ENCODE results near the gene ACAD8. TPM values are rescaled to one million over a fixed set of nuclear protein-coding genes. Genes with fewer than 3 reads are reported as not detected.

The ACAD8 gene
- total and polyA plus RNA-seq, 2 of the 4 experiments (the other 2 are of a cell fraction), result 11.1 to 21.2 TPM

DNA sequence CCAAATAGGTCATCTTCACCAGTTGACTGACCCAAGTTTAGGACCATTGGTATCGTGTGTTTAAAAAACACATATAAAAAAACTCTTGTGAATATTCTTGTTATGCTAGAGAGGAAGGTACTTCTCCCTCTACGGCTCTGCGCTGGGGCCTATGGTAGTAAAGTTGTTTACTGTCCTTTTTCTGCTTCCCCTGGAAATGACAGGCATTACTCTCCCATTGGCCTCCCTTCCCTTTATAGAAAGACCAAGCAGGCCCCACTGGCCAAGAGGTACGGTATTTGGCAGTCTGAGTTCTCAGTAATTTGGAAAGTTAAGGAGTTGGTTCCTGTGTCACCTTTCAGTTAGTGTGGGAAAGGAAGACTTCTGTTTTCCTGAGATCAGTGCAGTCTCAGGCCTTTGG, 6.7 kb upstream of the ACAD8 start:
- Histone ChIP-seq H3K9me1 (ENCODE audit: insufficient read depth, low read length) (no peaks in the 10 kb centered on the region; the same call in 1 of the 2 replicates), H2AK9ac (replicated peaks; ENCODE audit: low read depth, low read length, poor library complexity) (no peak overlapping the region), H3K27me3 (ENCODE audit: control insufficient read depth, insufficient read depth, low read length) (no peaks in the 10 kb centered on the region), H2BK15ac (ENCODE audit: low read depth, low read length) (no peak overlapping the region), H3K56ac (ENCODE audit: extremely low read depth, insufficient read depth, low read length) (no peak overlapping the region), H2AK5ac (ENCODE audit: low read depth, low read length) (no peak overlapping the region), H3K4me2 (ENCODE audit: low read depth, low read length) (no peak overlapping the region), H4K8ac (ENCODE audit: low read depth in 2 of 2, low read length in 2 of 2) (no peak overlapping the region), H2BK5ac (ENCODE audit: low read depth, low read length, poor library complexity, severe bottlenecking) (no peak overlapping the region), H3K4ac (ENCODE audit: low read depth, low read length) (no peak overlapping the region), H4K91ac (ENCODE audit: insufficient read depth, low read depth, low read length) (no peak overlapping the region), H2AFZ (replicated peaks; ENCODE audit: low read length, poor library complexity) (no peak overlapping the region), H3K79me1 (ENCODE audit: low read depth in 1 of 2, low read length in 2 of 2) (peaks cover 2 to 3% of the 10 kb centered on the region in 2 experiments; a peak in 2 of 4 replicates), H2BK120ac (ENCODE audit: low read depth, low read length) (no peak overlapping the region), H3K4me3 (ENCODE audit: insufficient read depth, low read depth, low read length) (no peak overlapping the region), H3K23ac (ENCODE audit: low read depth, low read length) (no peak overlapping the region), H3K14ac (replicated peaks; ENCODE audit: low read depth, low read length) (no peak overlapping the region), H3K27ac (ENCODE audit: insufficient read depth, low read length) (no peak overlapping the region), H3K9me3 (ENCODE audit: control insufficient read depth, insufficient read depth, low read length) (no peaks in the 10 kb centered on the region), H3K4me1 (ENCODE audit: control insufficient read depth, insufficient read depth, low read length) (no peaks in the 10 kb centered on the region), H4K5ac (ENCODE audit: low read depth, low read length) (no peak overlapping the region), H4K20me1 (ENCODE audit: insufficient read depth, low read length) (no peaks in the 10 kb centered on the region), H3K18ac (ENCODE audit: low read depth, low read length) (no peak overlapping the region), H3K9ac (ENCODE audit: low read depth, low read length) (no peak overlapping the region), H2BK20ac (ENCODE audit: low read depth, low read length) (no peak overlapping the region), H3K36me3 (ENCODE audit: control insufficient read depth, insufficient read depth, low read length) (peaks cover 64% of the 10 kb centered on the region)
- intact Hi-C loops (cut with micrococcal nuclease), result no loop called here
- CTCF ChIA-PET, result no interaction called here
- DNase-seq (no peak), ATAC-seq (ENCODE audit: low read depth) (no peak)
- in situ Hi-C loops (cut with MboI; ENCODE audit: low sequenced_read_pairs), result no loop called here
- dilution Hi-C loops (cut with HindIII; ENCODE audit: low sequenced_read_pairs, unreplicated experiment), result no loop called here
- POLR2A ChIA-PET (ENCODE audit: unreplicated experiment), result no interaction called here
- no CpG with 5 or more reads among the region's 4 CpGs for WGBS, 2 experiments (ENCODE audit: extremely low coverage in 2 of 2, insufficient read length in 1 of 2)
- TF ChIP-seq RCOR1 (IDR thresholded peaks at IDR 0.05; ENCODE audit: insufficient replicate concordance, low read length), result no peak
- no TSS peak for BruUV-seq (replicated peaks)

Measured in IMR-90 (cell line).